Body of pancreas (tissue), 4 donors: ENCODE data around the gene ABCC8. TPM values are rescaled to one million over a fixed set of nuclear protein-coding genes. Genes with fewer than 3 reads are reported as not detected.

Source experiments
- ATAC-seq: fragments of 150-250 bp; one replicate; pipeline ENCODE4 v1.9.1; 2016
- DNase-seq, 4 donors: peaks; one replicate each; pipeline ENCODE4 v3.0.0-alpha.2; 2019
- H3K27ac ChIP-seq, 4 donors: fragments of 200-600 bp; sonication (generic); 1 replicate in 3 of 4; 2 replicates in 1 of 4; pipeline versions ENCODE4 v1.5.1 to v1.6.1; 2016 to 2019; ENCODE audit warnings: mild to moderate bottlenecking in 1 of 4, mixed read lengths in 1 of 4, moderate library complexity in 1 of 4
- H3K27me3 ChIP-seq, 2 donors: fragments of 200-600 bp; sonication (generic); one replicate each; pipeline ENCODE4 v1.6.0; 2016; ENCODE audit warnings: mild to moderate bottlenecking in 1 of 2
- H3K36me3 ChIP-seq, 2 donors: fragments of 200-600 bp; sonication (generic); replicated peaks in 1 of 2; 2 replicates each; pipeline ENCODE4 v1.5.1; 2016; ENCODE audit warnings: low read depth in 2 of 2; ENCODE audit not compliant: insufficient read depth in 1 of 2
- H3K4me1 ChIP-seq: fragments of 200-600 bp; sonication (generic); one replicate; pipeline ENCODE4 v1.6.0; 2016
- H3K4me3 ChIP-seq, 2 donors: fragments of 200-600 bp; sonication (generic); 1 replicate in 1 of 2; 2 replicates in 1 of 2; pipeline ENCODE4 v1.5.1; 2016 to 2019
- H3K9me3 ChIP-seq, 3 donors: fragments of 200-600 bp; sonication (generic); 1 replicate in 2 of 3; 2 replicates in 1 of 3; pipeline ENCODE4 v1.5.1; 2016
- POLR2A ChIP-seq, 3 donors: fragments of 450-650 bp; IDR thresholded peaks; one replicate each; pipeline ENCODE4 v1.6.1; 2016; ENCODE audit warnings: antibody characterized with exemption in 3 of 3, mild to moderate bottlenecking in 2 of 3
- WGBS, 2 donors: methylation state at CpG; one replicate each; pipeline ENCODE4 v1.1.5; 2017; 5-methylcytosine and 5-hydroxymethylcytosine counted together
- intact Hi-C: fragments of 100-400 bp; cut with DNase I; formaldehyde crosslinking; loops from one replicate; pipeline ENCODE4 v1.15.1; 2023
- total RNA-seq, 2 donors: library from RNA; depleted of rRNA; stranded (reverse); fragments of >200 nt; gene quantifications; one replicate each; pipeline ENCODE4 v1.1.0, GENCODE V29; 2016
- TF ChIP-seq, protein P1 (sequence below), 7 experiments: fragments of 450-650 bp in 4 of 7; fragments of 200-600 bp in 3 of 7; sonication (generic) in 3 of 7; IDR thresholded peaks; one replicate each; pipeline ENCODE4 v1.5.1; 2016 to 2019; ENCODE audit warnings: antibody characterized with exemption in 7 of 7

The ABCC8 gene
- total RNA-seq, 2 donors from 2014 or later, result 42.5 to 87.0 TPM

DNA sequence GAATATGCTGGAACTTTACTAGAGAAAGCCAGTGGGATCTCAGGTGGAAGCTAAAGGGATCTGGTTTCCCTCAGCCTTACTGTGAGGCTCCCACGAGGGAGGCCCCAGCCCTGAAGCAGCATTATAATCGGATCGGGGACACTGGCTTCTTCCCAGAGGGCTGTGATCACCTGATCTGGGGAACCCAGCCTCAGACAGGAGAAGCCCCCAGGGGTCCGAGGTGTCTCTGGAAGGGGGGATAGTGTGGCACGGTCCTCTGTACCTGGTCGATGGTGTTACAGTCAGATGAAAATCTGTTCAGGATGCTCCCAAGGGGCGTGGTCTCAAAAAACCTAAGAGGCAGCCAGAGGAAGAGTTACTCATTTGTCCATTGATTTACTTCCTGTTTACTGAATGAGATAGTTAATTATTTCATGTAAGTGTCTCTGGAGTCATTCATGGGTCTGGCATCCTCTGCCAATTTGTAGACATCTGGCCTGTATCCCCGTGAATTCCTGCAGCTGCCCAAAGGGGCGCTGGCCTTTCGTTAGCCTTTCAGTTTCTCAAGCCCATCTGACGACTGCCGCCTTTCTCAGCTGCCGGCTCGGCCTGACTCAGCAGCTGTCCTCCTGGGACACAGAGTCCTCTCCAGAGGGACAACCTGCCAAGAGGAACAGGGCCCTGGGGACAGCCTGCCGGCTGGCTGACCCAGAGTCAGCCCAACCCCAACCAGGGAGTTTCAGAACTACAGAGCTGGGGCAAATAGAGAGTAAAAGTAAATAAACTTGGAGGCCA is 71.2 kb downstream of the ABCC8 start:
- DNase-seq (peak; percentile 93 to 97 (median 95)), ATAC-seq (peak; percentile 98)
- no peak overlapping the region for H3K4me3 ChIP-seq
- TF ChIP-seq POLR2A (IDR thresholded peaks at IDR 0.05), result peak in 2 of 3 donors; percentile 38 to 50
- TF ChIP-seq, protein P1, sequence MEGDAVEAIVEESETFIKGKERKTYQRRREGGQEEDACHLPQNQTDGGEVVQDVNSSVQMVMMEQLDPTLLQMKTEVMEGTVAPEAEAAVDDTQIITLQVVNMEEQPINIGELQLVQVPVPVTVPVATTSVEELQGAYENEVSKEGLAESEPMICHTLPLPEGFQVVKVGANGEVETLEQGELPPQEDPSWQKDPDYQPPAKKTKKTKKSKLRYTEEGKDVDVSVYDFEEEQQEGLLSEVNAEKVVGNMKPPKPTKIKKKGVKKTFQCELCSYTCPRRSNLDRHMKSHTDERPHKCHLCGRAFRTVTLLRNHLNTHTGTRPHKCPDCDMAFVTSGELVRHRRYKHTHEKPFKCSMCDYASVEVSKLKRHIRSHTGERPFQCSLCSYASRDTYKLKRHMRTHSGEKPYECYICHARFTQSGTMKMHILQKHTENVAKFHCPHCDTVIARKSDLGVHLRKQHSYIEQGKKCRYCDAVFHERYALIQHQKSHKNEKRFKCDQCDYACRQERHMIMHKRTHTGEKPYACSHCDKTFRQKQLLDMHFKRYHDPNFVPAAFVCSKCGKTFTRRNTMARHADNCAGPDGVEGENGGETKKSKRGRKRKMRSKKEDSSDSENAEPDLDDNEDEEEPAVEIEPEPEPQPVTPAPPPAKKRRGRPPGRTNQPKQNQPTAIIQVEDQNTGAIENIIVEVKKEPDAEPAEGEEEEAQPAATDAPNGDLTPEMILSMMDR (IDR thresholded peaks at IDR 0.05), result peak in 6 of 7 experiments; percentile 17 to 69 (median 63)
- no peaks in the 10 kb centered on the region for H3K27me3 ChIP-seq
- intact Hi-C loops, result no loop called here
- H3K27ac ChIP-seq, result peak overlapping the region; percentile 83 to 97 (median 87)
- H3K4me1 ChIP-seq, result peaks cover 26% of the 10 kb centered on the region
- no peaks in the 10 kb centered on the region for H3K9me3 ChIP-seq
- 33 to 57% methylated on average over 13 to 14 of the region's 15 CpGs for WGBS, 2 donors
- no peaks in the 10 kb centered on the region for H3K36me3 ChIP-seq

DNA sequence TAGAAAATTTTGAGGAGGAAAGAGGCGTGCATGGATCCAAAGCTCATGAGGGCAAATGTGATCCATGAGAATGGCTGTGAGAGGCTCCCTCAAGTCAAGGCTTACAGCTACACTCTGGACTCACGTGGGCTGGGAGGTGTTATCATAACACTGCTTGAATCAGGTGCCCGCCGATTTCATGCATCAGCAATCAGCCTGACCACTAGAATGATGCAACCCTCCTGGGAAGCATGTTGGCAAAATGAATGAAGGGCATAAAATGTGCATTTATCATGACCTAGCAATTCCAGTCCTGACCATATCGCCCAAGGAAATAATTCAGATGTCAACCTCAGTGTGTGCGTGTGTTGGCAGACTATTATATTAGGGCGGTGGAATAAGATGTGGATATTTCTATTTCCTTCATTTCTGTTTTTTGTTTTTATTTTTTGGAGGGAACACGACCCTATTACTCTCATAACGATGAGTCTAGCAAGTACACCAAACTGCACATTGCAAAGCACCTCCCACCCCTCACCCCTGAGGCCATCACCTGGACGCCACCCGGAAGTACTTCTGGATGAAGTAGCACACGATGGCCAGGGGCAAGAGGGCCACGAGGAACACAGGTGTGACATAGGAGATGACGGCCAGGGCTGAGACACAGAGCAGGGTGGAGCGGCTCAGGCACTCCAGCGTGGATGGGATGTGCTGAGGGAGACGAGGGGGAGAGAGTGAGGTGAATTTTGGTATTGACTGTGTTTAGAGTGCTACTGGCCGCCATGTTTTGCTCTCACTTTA is 72.5 kb downstream of the ABCC8 start:
- Histone ChIP-seq H3K27ac (peak overlapping the region in 2 of 4 donors; percentile 83), H3K36me3 (no peaks in the 10 kb centered on the region), H3K27me3 (no peaks in the 10 kb centered on the region), H3K4me3 (no peak overlapping the region), H3K9me3 (no peaks in the 10 kb centered on the region), H3K4me1 (peaks cover 26% of the 10 kb centered on the region)
- DNase-seq (peak in 2 of 4 donors; percentile 33 to 44), ATAC-seq (no peak)
- TF ChIP-seq, protein P1 (IDR thresholded peaks at IDR 0.05), result no peak
- no peak for TF ChIP-seq POLR2A (IDR thresholded peaks at IDR 0.05)
- 87 to 89% methylated on average over 18 of the region's 18 CpGs for WGBS, 2 donors
- intact Hi-C loops, result no loop called here

DNA sequence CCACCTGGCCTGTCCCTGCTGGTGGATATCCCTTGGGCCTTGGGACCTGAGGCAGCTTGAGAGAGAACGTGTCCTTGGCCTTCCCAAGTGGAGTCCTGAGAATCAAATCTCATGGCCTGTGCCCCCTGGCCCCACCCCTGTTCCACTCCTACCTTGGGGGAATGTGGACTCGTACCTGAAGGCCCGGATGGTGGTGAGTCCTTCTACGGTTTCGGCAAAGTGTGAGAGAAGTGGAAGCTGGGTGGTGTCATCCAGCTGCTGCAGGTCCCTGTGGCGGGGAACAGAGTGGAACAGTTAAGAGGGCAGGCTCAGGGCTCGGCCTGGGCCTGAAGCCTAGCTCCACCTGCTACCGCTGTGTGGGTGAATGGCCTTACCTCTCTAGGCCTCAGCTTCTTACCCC is 74.2 kb downstream of the ABCC8 start:
- H3K36me3 ChIP-seq, result no peaks in the 10 kb centered on the region
- H3K27me3 ChIP-seq, result no peaks in the 10 kb centered on the region
- H3K27ac ChIP-seq, result no peak overlapping the region
- WGBS, 2 donors, result 91 to 94% methylated on average over 7 to 8 of the region's 8 CpGs
- H3K9me3 ChIP-seq, result no peaks in the 10 kb centered on the region
- TF ChIP-seq, protein P1 (IDR thresholded peaks at IDR 0.05), result no peak
- no peak for TF ChIP-seq POLR2A (IDR thresholded peaks at IDR 0.05)
- ATAC-seq (no peak), DNase-seq (no peak)
- peaks cover 26% of the 10 kb centered on the region for H3K4me1 ChIP-seq
- intact Hi-C loops, result no loop called here
- no peak overlapping the region for H3K4me3 ChIP-seq

DNA sequence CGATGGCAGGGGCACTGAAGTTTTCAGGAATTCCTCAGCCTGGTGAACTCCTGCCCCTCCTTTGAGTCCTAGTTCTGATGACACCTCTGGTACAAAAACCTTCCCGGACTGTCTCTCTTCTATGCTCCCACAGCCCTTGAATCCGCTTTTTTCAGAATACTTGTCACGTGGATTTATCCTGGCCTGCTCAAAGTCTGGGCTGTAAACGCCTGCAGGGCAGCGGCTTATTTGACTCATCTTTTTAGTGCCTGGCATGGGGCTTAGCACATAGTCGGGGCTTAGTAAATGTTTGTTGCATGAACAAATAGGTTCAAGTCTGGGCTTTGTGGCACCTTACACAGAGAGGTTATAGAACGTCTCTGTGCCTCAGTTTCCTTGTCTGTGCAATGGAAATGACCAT is 74.8 kb downstream of the ABCC8 start:
- TF ChIP-seq, protein P1 (IDR thresholded peaks at IDR 0.05), result no peak
- TF ChIP-seq POLR2A (IDR thresholded peaks at IDR 0.05), result no peak
- Histone ChIP-seq H3K4me1 (peaks cover 22% of the 10 kb centered on the region), H3K27ac (no peak overlapping the region), H3K27me3 (no peaks in the 10 kb centered on the region), H3K9me3 (no peaks in the 10 kb centered on the region), H3K36me3 (no peaks in the 10 kb centered on the region), H3K4me3 (no peak overlapping the region)
- DNase-seq (peak in 1 of 4 donors; percentile 5), ATAC-seq (no peak)
- WGBS, 2 donors, result 85 to 87% methylated on average over 8 of the region's 8 CpGs
- intact Hi-C loops, result no loop called here
